NCI-H1105 (cell line): ENCODE results near the gene RO60.

ENCODE experiments used
- DNase-seq: peaks from one replicate; lab custom pipeline; 2025; lab: John Stamatoyannopoulos, UW

RO60 gene

GRCh38 chr1:193060938-193061337, 1.5 kb downstream of the RO60 start:
- DNase-seq, result no peak

GRCh38 chr1:193062698-193063463, 3.5 kb downstream of the RO60 start:
- no peak for DNase-seq

GRCh38 chr1:193065954-193066353, 6.5 kb downstream of the RO60 start:
- DNase-seq, result no peak

GRCh38 chr1:193066606-193067005, 7.2 kb downstream of the RO60 start:
- no peak for DNase-seq

GRCh38 chr1:193068013-193068412, 8.6 kb downstream of the RO60 start:
- DNase-seq, result no peak

- no peak for DNase-seq
Measured at GRCh38 chr1:193069748-193070385, 10.5 kb downstream of the RO60 start.

- no peak for DNase-seq
Measured at GRCh38 chr1:193070386-193070753, 11.0 kb downstream of the RO60 start.

GRCh38 chr1:193070942-193071341, 11.5 kb downstream of the RO60 start:
- no peak for DNase-seq

- no peak for DNase-seq
Measured at GRCh38 chr1:193077991-193078390, 18.6 kb downstream of the RO60 start.

GRCh38 chr1:193079187-193079586, 19.8 kb downstream of the RO60 start:
- DNase-seq, result no peak

- DNase-seq, result no peak
Measured at GRCh38 chr1:193083365-193084088, 24.1 kb downstream of the RO60 start.

GRCh38 chr1:193085263-193085662, 25.9 kb downstream of the RO60 start:
- DNase-seq, result no peak

GRCh38 chr1:193086342-193086741, 26.9 kb downstream of the RO60 start:
- DNase-seq, result no peak

- DNase-seq, result no peak
Measured at GRCh38 chr1:193087893-193088292, 28.5 kb downstream of the RO60 start.

- DNase-seq, result no peak
Measured at GRCh38 chr1:193090865-193091264, 31.5 kb downstream of the RO60 start.

- DNase-seq, result no peak
Measured at GRCh38 chr1:193094112-193094511, 34.7 kb downstream of the RO60 start.

GRCh38 chr1:193102662-193103061, 43.2 kb downstream of the RO60 start:
- no peak for DNase-seq

GRCh38 chr1:193103759-193104501, 44.5 kb downstream of the RO60 start:
- DNase-seq, result no peak

- peak; percentile 26 for DNase-seq
Measured at GRCh38 chr1:193104502-193104906, 45.1 kb downstream of the RO60 start.

GRCh38 chr1:193104907-193105820, 45.8 kb downstream of the RO60 start, which contains the start of gene GLRX2:
GLRX2 (minus strand) TSS chr1:193105414; CDS start chr1:193105382, 32 bp downstream.
- DNase-seq, result peak; percentile 60

- no peak for DNase-seq
Measured at GRCh38 chr1:193105821-193106177, 46.4 kb downstream of the RO60 start.
